HepG2 (cell line): ENCODE results near the gene ICAM5. TPM values are rescaled to one million over a fixed set of nuclear protein-coding genes. Genes with fewer than 3 reads are reported as not detected.
A peak's percentile ranks its signal among the peaks of the same experiment; 100 is the strongest.

Source experiments
- AHR ChIP-seq: IDR thresholded peaks from 2 replicates; pipeline ENCODE4 v1.6.1; 2018; ENCODE audit warnings: missing genetic modification reagents, missing compliant biosample characterization
- AKAP8 ChIP-seq: sonication (generic); formaldehyde crosslinking; IDR thresholded peaks from 2 replicates; pipeline ENCODE4 v1.5.1; 2020; ENCODE audit warnings: mild to moderate bottlenecking, missing genetic modification reagents
- ELF1 ChIP-seq: sonication (generic); formaldehyde crosslinking; IDR thresholded peaks from 2 replicates; pipeline ENCODE4 v1.4.0; 2020; ENCODE audit warnings: missing genetic modification reagents
- HIVEP1 ChIP-seq: sonication (generic); formaldehyde crosslinking; IDR thresholded peaks from 2 replicates; pipeline ENCODE4 v1.4.0; 2020; ENCODE audit warnings: mild to moderate bottlenecking, missing genetic modification reagents
- HOXA7 ChIP-seq: sonication (generic); formaldehyde crosslinking; IDR thresholded peaks from 2 replicates; pipeline ENCODE4 v1.8.1; 2022; ENCODE audit warnings: mild to moderate bottlenecking, missing genetic modification reagents, moderate library complexity
- ISL2 ChIP-seq: sonication (generic); formaldehyde crosslinking; IDR thresholded peaks from 2 replicates; pipeline ENCODE4 v1.5.0; 2020; ENCODE audit warnings: missing genetic modification reagents
- MLX ChIP-seq: IDR thresholded peaks from 2 replicates; pipeline ENCODE4 v1.6.1; 2016
- NBN ChIP-seq: fragments of 450-650 bp; conservative IDR thresholded peaks from 2 replicates; pipeline ENCODE4 v1.6.1; 2017
- NFRKB ChIP-seq: fragments of 450-650 bp; IDR thresholded peaks from 2 replicates; pipeline ENCODE4 v1.6.1; 2017
- PAF1 ChIP-seq: IDR thresholded peaks from 2 replicates; pipeline ENCODE4 v1.6.1; 2016; ENCODE audit warnings: missing genetic modification reagents, missing compliant biosample characterization
- REXO4 ChIP-seq: sonication (generic); formaldehyde crosslinking; IDR thresholded peaks from 2 replicates; pipeline ENCODE4 v1.8.0; 2022; ENCODE audit warnings: missing genetic modification reagents, mild to moderate bottlenecking, borderline replicate concordance
- SMYD3 ChIP-seq: sonication (generic); formaldehyde crosslinking; IDR thresholded peaks from 2 replicates; pipeline ENCODE4 v1.8.1; 2023; ENCODE audit warnings: mild to moderate bottlenecking, missing genetic modification reagents
- SP140L ChIP-seq: sonication (generic); formaldehyde crosslinking; IDR thresholded peaks from 2 replicates; pipeline ENCODE4 v1.4.0; 2020; ENCODE audit warnings: missing genetic modification reagents, borderline replicate concordance
- TAF15 ChIP-seq: fragments of 200-400 bp; formaldehyde crosslinking; IDR thresholded peaks from one replicate; pipeline ENCODE4 v1.6.1; 2018; ENCODE audit warnings: mild to moderate bottlenecking, low read depth, low read length; ENCODE audit not compliant: poor library complexity, severe bottlenecking
- TCF7 ChIP-seq: sonication (generic); IDR thresholded peaks from 2 replicates; pipeline ENCODE4 v1.6.1; 2016; ENCODE audit warnings: antibody characterized with exemption, low read depth
- TOPORS ChIP-seq: sonication (generic); formaldehyde crosslinking; IDR thresholded peaks from 2 replicates; pipeline ENCODE4 v1.8.0; 2023; ENCODE audit warnings: mild to moderate bottlenecking, missing genetic modification reagents
- TSC22D2 ChIP-seq: sonication (generic); formaldehyde crosslinking; IDR thresholded peaks from 2 replicates; pipeline ENCODE4 v1.5.1; 2020; ENCODE audit warnings: missing genetic modification reagents, mild to moderate bottlenecking, borderline replicate concordance
- ZBTB21 ChIP-seq: sonication (generic); formaldehyde crosslinking; IDR thresholded peaks from 2 replicates; pipeline ENCODE4 v1.4.0; 2020; ENCODE audit warnings: missing genetic modification reagents
- ZBTB38 ChIP-seq: sonication (generic); formaldehyde crosslinking; IDR thresholded peaks from 2 replicates; pipeline ENCODE4 v1.5.1; 2020; ENCODE audit warnings: mild to moderate bottlenecking, missing genetic modification reagents
- ZHX2 ChIP-seq, 2 experiments: sonication (generic) in 1 of 2; formaldehyde crosslinking in 1 of 2; IDR thresholded peaks; 2 replicates each; pipeline versions ENCODE4 v1.6.1 to v1.9.0; 2014 to 2022; ENCODE audit warnings: antibody characterized with exemption in 1 of 2, borderline replicate concordance in 1 of 2, inconsistent platforms in 1 of 2, low read depth in 1 of 2, missing genetic modification reagents in 1 of 2
- ZNF180 ChIP-seq: sonication (generic); formaldehyde crosslinking; IDR thresholded peaks from 2 replicates; pipeline ENCODE4 v1.4.0; 2020; ENCODE audit warnings: low read depth, missing genetic modification reagents, borderline replicate concordance
- ZNF510 ChIP-seq: sonication (generic); formaldehyde crosslinking; IDR thresholded peaks from 2 replicates; pipeline ENCODE4 v1.4.0; 2020; ENCODE audit warnings: low read depth, mild to moderate bottlenecking, missing genetic modification reagents
- ZSCAN21 ChIP-seq: sonication (generic); formaldehyde crosslinking; IDR thresholded peaks from 2 replicates; pipeline ENCODE4 v1.8.0; 2022; ENCODE audit warnings: mild to moderate bottlenecking, missing genetic modification reagents, moderate library complexity, borderline replicate concordance
- ZSCAN25 ChIP-seq: sonication (generic); formaldehyde crosslinking; IDR thresholded peaks from 2 replicates; pipeline ENCODE4 v1.8.0; 2022; ENCODE audit warnings: mild to moderate bottlenecking, missing genetic modification reagents
- polyA plus RNA-seq, 8 experiments: library from polyadenylated mRNA; depleted of rRNA in 3 of 8; stranded (reverse) in 7 of 8; unstranded in 1 of 8; fragments of >200 nt; fragmentation: Illumina TruSeq in 4 of 8; extraction: Trizol in 4 of 8; gene quantifications; 2 replicates each; pipeline versions ENCODE4 v1.2.1 to v1.2.3, GENCODE V29; 2011 to 2016; ENCODE audit warnings: low read depth in 4 of 8, missing spikeins in 1 of 8, mixed read lengths in 1 of 8; ENCODE audit not compliant: insufficient read depth in 1 of 8
- total RNA-seq, 5 experiments: library from RNA; depleted of rRNA; stranded (reverse); fragments of >200 nt; fragmentation: Illumina TruSeq; extraction: Trizol; gene quantifications; 2 replicates each; pipeline ENCODE4 v1.2.3, GENCODE V29; 2016; ENCODE audit warnings: low read depth in 1 of 5

ICAM5 gene
- total and polyA plus RNA-seq, 2 of the 13 experiments (the other 11 are each of a cell fraction or from before 2014, with no cell fraction given): 0.46 to 1.6 TPM

GRCh38 chr19:10334588-10335351 is 45.0 kb downstream of the ICAM5 start (continued):
- TF ChIP-seq ZNF510 (CRISPR knock-in tag): no peak
- TF ChIP-seq ZNF180 (CRISPR knock-in tag): no peak
- TF ChIP-seq AHR: no peak
- no peak for TF ChIP-seq HOXA7 (CRISPR knock-in tag)
- TF ChIP-seq NFRKB: no peak
- no peak for TF ChIP-seq SP140L (CRISPR knock-in tag)
- no peak for TF ChIP-seq REXO4 (CRISPR knock-in tag)
- TF ChIP-seq AKAP8 (CRISPR knock-in tag): no peak
- TF ChIP-seq NBN: no peak
- no peak; the same call in 1 of the 2 replicates for TF ChIP-seq ZSCAN25
- peak; percentile 70 for TF ChIP-seq TAF15
- no peak for TF ChIP-seq ISL2 (CRISPR knock-in tag)
- no peak for TF ChIP-seq ELF1
- TF ChIP-seq MLX: 0 out of 2 replicates have a peak, but pooled peaks have one; percentile 39
- TF ChIP-seq ZSCAN21 (CRISPR knock-in tag): peak; percentile 44; the same call in 1 of the 2 replicates
- no peak for TF ChIP-seq PAF1 (CRISPR knock-in tag)
- TF ChIP-seq TOPORS (CRISPR knock-in tag): no peak
- no peak for TF ChIP-seq TCF7
- no peak for TF ChIP-seq HIVEP1 (CRISPR knock-in tag)
- TF ChIP-seq TSC22D2 (CRISPR knock-in tag): no peak
- TF ChIP-seq ZBTB38 (CRISPR knock-in tag): peak; percentile 39; the same call in 1 of the 2 replicates
- no peak for TF ChIP-seq ZHX2 (IDR thresholded peaks at IDR 0.05; ENCODE audit: low read depth)
- TF ChIP-seq ZHX2 (CRISPR knock-in tag; IDR thresholded peaks at IDR 0.05; ENCODE audit: borderline replicate concordance): no peak
- no peak for TF ChIP-seq ZBTB21 (CRISPR knock-in tag)
- no peak for TF ChIP-seq SMYD3
